ENCODE data around the gene SPDYA.

SPDYA gene

GRCh38 chr2:28828382-28828781, 17.7 kb downstream of the SPDYA start:
- DNase-seq = no peak

GRCh38 chr2:28833740-28834470, 23.3 kb downstream of the SPDYA start:
- no peak for DNase-seq

GRCh38 chr2:28835781-28836180, 25.1 kb downstream of the SPDYA start:
- DNase-seq = no peak

GRCh38 chr2:28838971-28839370, 28.3 kb downstream of the SPDYA start:
- DNase-seq = no peak

- DNase-seq = no peak
These were observed 31.4 kb downstream of the SPDYA start for GRCh38 chr2:28842042-28842441.

- no peak for DNase-seq
These were observed 44.6 kb downstream of the SPDYA start for GRCh38 chr2:28855193-28855592.

- no peak for DNase-seq
These were observed 45.3 kb downstream of the SPDYA start for GRCh38 chr2:28855977-28856376.

- no peak for DNase-seq
These were observed 58.0 kb downstream of the SPDYA start for GRCh38 chr2:28868611-28869010.

GRCh38 chr2:28869494-28870145, 59.0 kb downstream of the SPDYA start:
- DNase-seq = no peak

GRCh38 chr2:28870146-28870891, 59.7 kb downstream of the SPDYA start, which contains the start of gene TRMT61B:
TRMT61B (minus strand) TSS chr2:28870309; CDS start chr2:28870277, 32 bp downstream.
- peak; percentile 93 for DNase-seq

- DNase-seq = no peak
These were observed 61.0 kb downstream of the SPDYA start for GRCh38 chr2:28871620-28872019.

- DNase-seq = no peak
These were observed 69.6 kb downstream of the SPDYA start for GRCh38 chr2:28880193-28880592.

GRCh38 chr2:28893488-28893887, 82.9 kb downstream of the SPDYA start:
- DNase-seq = no peak

GRCh38 chr2:28894470-28895188, 84.0 kb downstream of the SPDYA start, which contains the start of gene WDR43:
WDR43 (plus strand) TSS chr2:28894667; CDS start chr2:28894699, 32 bp downstream.
- peak; percentile 95 for DNase-seq

- no peak for DNase-seq
These were observed 84.7 kb downstream of the SPDYA start for GRCh38 chr2:28895189-28895893.

GRCh38 chr2:28896906-28897305, 86.3 kb downstream of the SPDYA start:
- DNase-seq = no peak

GRCh38 chr2:28898048-28898447, 87.4 kb downstream of the SPDYA start:
- no peak for DNase-seq
